ENCODE data around the gene OR14A2.
"Not testable (repeated sequence)": the region's sequence is repeated elsewhere in the genome, so short reads cannot be mapped to it uniquely, and the experiment has no call there.

OR14A2 gene

GRCh38 chr1:247748041-247748440 lies at the start of gene OR14A2:
TSS of gene OR14A2 (minus strand) at chr1:247748141.
- DNase-seq (ENCODE audit: low read depth in 2 of 2), result no peak

DNA sequence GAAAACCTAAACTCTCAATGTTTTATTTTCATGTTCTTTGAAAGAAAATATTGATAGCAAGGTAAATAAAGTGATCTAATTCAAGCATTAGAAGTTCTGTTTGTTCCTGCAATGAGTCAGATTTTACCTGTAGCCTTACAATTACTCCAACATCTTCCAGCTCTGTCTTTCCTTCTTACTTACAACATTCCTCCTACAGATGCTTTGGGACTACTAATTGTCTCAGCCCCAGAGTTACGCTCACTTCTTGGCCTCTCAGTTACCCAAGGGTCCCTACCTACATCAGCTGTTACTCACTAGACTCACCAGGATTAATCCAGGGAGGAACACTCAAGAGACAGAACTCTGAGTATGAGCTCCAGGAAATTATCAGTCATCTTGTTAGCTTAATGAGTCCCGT lies 49.6 kb upstream of the OR14A2 start:
- no peak for DNase-seq (ENCODE audit: low read depth in 2 of 2)

GRCh38 chr1:247769603-247770002 lies 21.7 kb upstream of the OR14A2 start:
- DNase-seq (ENCODE audit: low read depth in 2 of 2), result no peak

GRCh38 chr1:247760456-247760855 lies 12.5 kb upstream of the OR14A2 start, which contains the start of gene OR1C1:
TSS of gene OR1C1 (minus strand) at chr1:247760556. CDS start at chr1:247758406, 2,150 bp downstream.
- DNase-seq (ENCODE audit: low read depth in 2 of 2), result no peak

DNA sequence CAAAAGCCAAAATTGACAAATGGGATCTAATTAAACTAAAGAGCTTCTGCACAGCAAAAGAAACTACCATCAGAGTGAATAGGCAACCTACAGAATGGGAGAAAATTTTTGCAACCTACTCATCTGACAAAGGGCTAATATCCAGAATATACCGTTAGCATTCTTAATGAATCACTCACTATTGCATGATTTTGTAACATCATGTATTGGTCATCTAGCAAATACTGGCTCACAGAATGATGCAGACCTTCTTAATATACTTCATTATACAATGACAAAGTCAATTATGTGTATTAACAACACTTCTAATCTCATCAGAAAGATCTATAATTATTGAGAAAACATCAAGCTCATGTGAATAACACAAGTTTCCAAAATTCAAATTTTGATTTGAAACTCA lies 6.4 kb upstream of the OR14A2 start:
- not testable (repeated sequence) for DNase-seq (ENCODE audit: low read depth in 2 of 2)

GRCh38 chr1:247749870-247750269 lies 1.9 kb upstream of the OR14A2 start:
- no peak for DNase-seq (ENCODE audit: low read depth in 2 of 2)

DNA sequence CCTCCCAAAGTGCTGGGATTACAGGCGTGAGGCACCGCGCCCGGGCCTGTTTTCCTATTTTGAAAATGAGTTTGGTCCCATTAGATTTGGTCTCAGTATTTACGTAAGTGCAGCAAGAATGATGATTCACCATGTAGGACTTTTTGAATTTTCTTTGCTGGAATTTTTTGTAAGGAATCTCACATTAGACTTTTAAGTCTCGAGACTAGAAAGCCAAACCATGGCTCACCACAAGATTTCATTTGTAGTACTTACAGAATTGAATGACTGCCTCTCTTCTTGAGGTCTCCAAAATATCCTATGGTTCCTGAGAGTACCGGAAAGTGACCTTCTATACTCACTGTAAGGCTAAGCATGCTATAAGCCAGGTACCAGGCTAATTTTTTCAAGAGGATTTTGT lies 325 bp downstream of the OR14A2 start:
- DNase-seq (ENCODE audit: low read depth in 2 of 2), result no peak

GRCh38 chr1:247746391-247746935 lies 1.5 kb downstream of the OR14A2 start:
- DNase-seq (ENCODE audit: low read depth in 2 of 2), result no peak

DNA sequence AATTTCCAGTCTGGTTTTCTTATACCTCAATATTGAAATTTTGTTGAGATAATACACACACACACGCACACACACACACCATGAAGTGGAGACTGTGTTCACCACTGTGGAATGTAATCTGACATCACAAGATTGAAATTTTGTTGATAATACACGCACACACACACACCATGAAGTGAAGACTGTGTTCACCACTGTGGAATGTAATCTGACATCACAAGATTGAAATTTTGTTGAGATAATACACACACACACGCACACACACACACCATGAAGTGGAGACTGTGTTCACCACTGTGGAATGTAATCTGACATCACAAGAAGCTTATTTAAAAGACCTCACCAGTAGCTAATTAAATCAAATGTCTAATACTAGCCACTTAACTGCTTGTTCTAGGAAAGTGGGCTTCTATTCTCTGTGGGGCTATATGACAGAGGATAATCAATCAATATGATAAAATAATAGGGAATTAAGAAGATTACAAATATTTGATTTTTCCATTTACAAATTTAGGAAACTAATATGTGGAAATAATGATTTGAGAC lies 5.7 kb downstream of the OR14A2 start:
- not testable (repeated sequence) for DNase-seq (ENCODE audit: low read depth in 2 of 2)

DNA sequence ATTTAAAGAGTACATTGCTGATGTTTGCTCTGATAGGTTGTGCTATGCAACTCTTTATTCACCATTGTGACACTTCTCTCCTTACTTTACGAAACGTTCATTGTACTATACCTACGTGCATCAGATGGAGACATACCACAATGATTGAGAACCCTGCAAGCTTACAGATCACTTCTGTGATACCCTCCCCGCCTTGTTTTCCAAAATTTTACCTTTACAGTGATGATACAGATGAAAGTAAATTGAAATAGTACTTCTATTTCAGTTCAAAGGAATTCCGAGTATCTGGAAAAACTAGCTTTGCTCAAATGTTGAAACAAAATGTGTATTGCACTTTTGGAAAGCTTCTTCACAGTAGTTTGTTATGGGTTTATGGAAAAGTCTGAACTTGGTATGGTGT lies 6.2 kb downstream of the OR14A2 start:
- no peak for DNase-seq (ENCODE audit: low read depth in 2 of 2)

DNA sequence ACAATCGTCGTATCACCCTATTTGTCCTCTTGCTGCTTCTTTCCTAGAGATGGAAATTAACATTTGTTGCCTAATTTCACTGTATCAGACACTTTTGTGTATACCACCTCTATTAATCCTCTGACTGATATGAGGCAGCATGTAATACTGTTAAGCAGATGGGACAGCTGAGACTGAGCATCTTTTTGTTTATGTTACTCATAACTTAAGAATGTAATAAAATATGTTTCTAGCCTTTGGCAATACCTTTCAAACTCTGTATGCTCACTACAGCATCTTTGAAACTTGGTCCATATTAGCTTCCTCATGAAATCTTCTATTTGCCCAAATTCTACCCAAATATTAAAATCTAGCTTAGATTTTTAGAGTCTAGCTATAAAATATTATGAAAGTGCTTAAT lies 7.2 kb downstream of the OR14A2 start:
- DNase-seq (ENCODE audit: low read depth in 2 of 2), result no peak

DNA sequence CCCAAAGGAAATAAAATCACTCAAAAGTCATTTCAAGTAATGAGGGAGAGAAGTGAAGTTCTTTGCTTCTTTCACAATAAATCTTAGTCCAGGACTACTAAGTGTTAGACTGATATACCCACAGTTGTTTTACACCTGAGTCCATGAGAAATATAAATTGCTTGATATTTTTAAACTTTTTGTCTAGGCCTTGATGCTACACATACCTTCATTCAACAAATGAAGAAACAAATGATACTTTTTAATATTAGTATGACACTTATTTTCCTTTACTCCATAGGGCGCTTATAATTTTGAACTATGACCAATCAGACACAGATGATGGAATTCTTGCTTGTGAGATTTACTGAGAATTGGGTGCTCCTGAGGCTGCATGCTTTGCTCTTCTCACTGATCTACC lies 9.6 kb downstream of the OR14A2 start, which contains the start of gene OR14K1:
Gene OR14K1, plus strand, starts transcription at position 301 of the 400 bp plus-strand sequence. Its CDS starts 0 bp downstream, at position 301.
- no peak for DNase-seq (ENCODE audit: low read depth in 2 of 2)

DNA sequence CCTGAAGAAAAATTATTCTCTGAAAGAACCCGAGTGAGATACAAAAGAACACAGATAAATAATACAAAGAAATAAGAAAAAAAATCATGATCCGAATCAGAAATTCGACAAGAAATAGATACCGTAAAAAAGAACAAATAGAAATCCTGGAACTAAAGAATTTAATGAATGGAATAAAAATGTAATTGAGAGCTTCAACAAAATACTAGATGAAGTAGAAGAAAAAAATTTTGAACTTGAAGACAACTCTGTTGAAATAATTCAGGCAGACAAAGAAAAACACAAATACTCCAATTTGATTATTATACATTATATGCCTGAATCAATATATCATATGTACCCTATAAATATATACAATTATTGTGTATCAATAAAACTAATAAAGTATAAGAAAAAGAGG lies 26.7 kb downstream of the OR14A2 start:
- no peak for DNase-seq (ENCODE audit: low read depth in 2 of 2)

- DNase-seq (ENCODE audit: low read depth in 2 of 2), result no peak
Measured at GRCh38 chr1:247716546-247716945, 31.4 kb downstream of the OR14A2 start, which contains the start of gene OR6F1. TSS of gene OR6F1 (minus strand) at chr1:247716646. CDS start at chr1:247712755, 3,891 bp downstream.

- no peak for DNase-seq (ENCODE audit: low read depth in 2 of 2)
Measured at GRCh38 chr1:247713753-247714152, 34.2 kb downstream of the OR14A2 start.

DNA sequence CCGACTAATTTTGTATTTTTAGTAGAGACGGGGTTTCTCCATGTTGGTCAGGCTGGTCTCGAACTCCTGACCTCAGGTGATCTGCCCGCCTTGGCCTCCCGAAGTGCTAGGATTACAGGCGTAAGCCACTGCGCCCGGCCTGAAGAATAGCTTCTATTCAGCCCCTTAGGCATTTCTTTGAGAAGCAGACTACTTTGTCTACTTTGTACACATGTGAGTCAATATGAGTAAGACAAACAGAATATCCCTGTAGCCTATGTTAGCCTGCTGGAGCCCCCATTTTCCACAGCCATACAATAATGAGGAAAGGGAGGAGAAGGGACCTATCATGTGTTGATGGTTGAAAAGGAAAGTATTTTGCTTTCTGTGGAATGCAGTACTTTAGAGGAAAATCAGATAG lies 37.3 kb downstream of the OR14A2 start:
- DNase-seq (ENCODE audit: low read depth in 2 of 2), result not testable (repeated sequence)

- no peak for DNase-seq (ENCODE audit: low read depth in 2 of 2)
Measured at GRCh38 chr1:247701338-247701737, 46.6 kb downstream of the OR14A2 start.

- no peak for DNase-seq (ENCODE audit: low read depth in 2 of 2)
Measured at GRCh38 chr1:247681288-247681897, 66.5 kb downstream of the OR14A2 start.

- DNase-seq (ENCODE audit: low read depth in 2 of 2), result no peak
Measured at GRCh38 chr1:247680171-247680570, 67.8 kb downstream of the OR14A2 start.

GRCh38 chr1:247679639-247680038 lies 68.3 kb downstream of the OR14A2 start, which contains the start of gene OR13G1:
TSS of gene OR13G1 (minus strand) at chr1:247679739. CDS start at chr1:247673041, 6,698 bp downstream.
- no peak for DNase-seq (ENCODE audit: low read depth in 2 of 2)

All from stimulated activated CD8-positive, alpha-beta memory T cell treated with anti-CD3 and anti-CD28 coated beads, Interleukin-15, amount 100 ng/mL, for 48 hours (primary cell).